Pericardium fibroblast (primary cell): ENCODE data around the gene KRT15. TPM values are rescaled to one million over a fixed set of nuclear protein-coding genes. Genes with fewer than 3 reads are reported as not detected.

Experiments
- total RNA-seq: library from RNA; depleted of rRNA; stranded (reverse); fragments of >200 nt; gene quantifications from 2 replicates; pipeline ENCODE4 v1.2.3, GENCODE V29; 2015

KRT15 gene
- total RNA-seq, result not detected in 2 replicates

DNA sequence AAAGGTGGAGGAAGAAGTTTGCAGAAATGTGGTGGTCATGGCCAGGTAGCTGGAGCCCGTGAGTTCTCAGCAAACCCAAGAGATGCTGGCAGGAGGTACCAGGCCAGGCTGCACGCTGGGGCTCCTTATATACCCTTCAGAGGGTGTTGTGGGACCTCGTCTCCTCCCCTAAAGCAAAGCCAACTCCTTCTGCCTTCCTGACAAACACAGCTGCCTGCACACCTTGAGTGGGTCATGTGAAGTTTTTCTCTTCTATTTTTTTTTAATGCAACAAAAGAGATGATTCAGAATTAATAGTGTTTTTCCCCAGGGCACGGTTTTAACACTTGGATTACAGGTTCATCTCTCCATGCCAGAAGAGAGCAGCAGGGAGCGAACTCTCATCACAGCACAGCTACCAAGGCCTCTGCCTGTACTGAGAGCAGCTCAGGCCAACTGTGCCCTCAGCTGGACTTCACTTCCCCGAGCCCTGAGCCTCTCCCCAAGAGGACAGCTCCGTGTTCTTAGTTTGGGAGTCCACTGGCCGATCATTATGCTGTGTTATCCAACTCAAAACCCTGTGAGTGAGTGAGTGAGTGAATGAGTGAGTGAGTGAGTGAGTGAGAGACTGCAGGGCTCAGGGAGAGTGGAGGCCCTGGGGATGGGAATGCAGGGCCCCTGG lies at the start of gene KRT15:
Gene KRT15, minus strand, starts transcription at position 102 of the 661 bp plus-strand sequence. Its CDS starts 63 bp downstream, at position 39.

DNA sequence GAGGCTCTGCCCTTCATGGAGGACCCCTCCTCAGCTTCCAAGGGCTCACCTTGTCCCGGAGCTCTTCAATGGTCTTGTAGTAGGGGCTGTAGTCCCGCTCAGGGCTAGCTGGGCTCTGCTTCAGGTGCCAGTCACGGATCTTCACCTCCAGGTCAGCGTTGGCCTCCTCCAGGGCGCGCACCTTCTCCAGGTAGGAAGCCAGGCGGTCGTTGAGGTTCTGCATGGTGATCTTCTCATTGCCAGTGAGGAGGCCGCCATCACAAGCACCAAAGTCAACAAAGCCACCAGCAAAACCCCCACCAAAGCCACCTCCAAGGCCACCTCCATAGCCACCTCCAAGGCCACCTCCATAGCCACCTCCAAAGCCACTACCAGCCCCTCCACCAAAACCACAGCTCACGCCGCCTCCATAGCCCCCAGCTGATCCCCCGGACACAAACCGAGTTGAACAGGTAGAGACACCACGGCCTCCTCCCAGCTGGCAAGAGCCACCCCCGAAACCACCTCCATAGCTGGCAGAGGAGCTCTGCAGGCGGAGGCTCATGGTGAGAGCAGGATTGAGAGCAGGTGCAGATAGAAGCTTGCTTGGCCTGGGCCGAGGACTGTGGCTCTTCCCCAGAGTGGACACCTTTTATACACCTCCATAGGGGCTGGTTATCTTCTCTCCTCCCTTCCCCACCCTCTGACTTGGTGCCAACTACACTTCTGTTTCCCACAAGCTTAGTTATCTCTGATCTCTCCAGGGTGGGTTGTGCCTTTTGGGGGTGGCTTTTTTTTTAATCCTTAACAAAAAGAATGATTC lies 13.5 kb downstream of the KRT15 start, which contains the start of gene KRT13:
Gene KRT13, minus strand, starts transcription at position 606 of the 802 bp plus-strand sequence. Its CDS starts 62 bp downstream, at position 544.

DNA sequence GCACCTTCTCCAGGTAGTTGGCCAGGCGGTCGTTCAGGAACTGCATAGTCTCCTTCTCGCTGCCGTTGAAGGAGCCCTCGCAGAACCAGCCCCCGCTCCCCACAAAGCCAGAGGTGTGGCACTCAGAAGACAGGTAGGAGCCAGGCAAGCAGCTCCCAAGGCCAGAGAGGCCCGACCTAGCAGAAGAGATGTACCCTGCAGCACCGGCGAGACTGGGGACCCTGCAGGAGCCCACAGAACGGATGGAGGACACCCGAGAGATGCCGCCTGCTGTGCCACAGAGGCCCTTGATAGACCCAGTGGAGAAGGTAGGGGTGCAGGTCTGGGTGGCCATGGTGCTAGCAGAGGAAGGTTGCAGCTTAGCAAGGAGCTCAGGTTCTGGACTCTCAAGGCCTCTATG lies 29.2 kb downstream of the KRT15 start, which contains the start of gene KRT36:
Gene KRT36, minus strand, starts transcription at position 380 of the 400 bp plus-strand sequence. Its CDS starts 46 bp downstream, at position 334.

DNA sequence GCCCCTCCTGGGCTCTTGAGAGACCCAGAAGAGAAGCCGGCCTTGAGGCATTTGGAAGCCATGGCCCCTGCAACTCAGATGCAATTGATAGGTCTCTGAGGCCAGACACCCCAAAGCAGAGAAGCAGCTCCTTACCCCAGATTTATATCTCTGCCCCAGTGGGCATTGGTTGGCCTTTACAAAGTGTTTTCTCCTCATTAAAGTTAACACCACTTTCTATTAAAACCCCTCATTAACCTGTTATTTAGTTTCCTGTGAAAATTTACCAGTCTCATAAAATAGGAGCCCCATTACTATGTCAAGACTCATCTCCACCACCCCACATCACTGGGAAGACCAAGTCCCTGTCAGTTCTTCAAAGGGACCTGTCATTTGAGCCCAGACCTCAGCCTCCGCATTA lies 37.7 kb downstream of the KRT15 start, which contains the start of gene KRT35:
Gene KRT35, minus strand, starts transcription at position 116 of the 400 bp plus-strand sequence. Its CDS starts 54 bp downstream, at position 62.

DNA sequence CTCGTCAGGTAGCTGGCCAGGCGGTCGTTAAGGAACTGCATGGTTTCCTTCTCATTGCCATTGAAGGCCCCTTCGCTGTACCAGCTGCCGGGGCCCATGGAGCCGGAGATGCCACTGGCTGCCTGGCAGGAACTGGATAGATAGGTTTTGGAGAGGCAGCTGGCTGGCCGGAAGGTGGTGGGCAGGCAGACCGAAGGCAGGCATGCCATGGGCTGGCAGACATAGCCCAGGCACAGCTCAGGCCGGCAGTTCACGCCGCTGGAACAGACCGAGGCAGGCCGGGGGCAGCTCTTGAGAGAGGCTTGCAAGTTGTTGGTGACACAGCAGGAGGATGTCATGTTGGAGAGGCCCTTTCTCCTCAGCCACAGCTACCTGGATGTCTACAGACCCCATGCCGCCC lies 51.7 kb downstream of the KRT15 start, which contains the start of gene KRT32:
Gene KRT32, minus strand, starts transcription at position 399 of the 400 bp plus-strand sequence. Its CDS starts 61 bp downstream, at position 338.

Other genes starting within 250 kb of the KRT15 start
- not detected in 2 replicates for gene KRTAP9-7, start 243.2 kb downstream of the KRT15 start, total RNA-seq
- gene KRTAP29-1, start 216.0 kb downstream of the KRT15 start, total RNA-seq, result not detected in 2 replicates
- gene KRTAP16-1, start 209.6 kb downstream of the KRT15 start, total RNA-seq, result not detected in 2 replicates
- gene KRTAP17-1, start 203.2 kb downstream of the KRT15 start, total RNA-seq, result not detected in 2 replicates
- not detected in 2 replicates for gene KRT33A, start 168.1 kb downstream of the KRT15 start, total RNA-seq
- gene KRT33B, start 149.1 kb downstream of the KRT15 start, total RNA-seq, result not detected in 2 replicates
- not detected in 2 replicates for gene KRT34, start 136.6 kb downstream of the KRT15 start, total RNA-seq
- not detected in 2 replicates for gene KRT31, start 121.3 kb downstream of the KRT15 start, total RNA-seq
- not detected in 2 replicates for gene KRT37, start 94.3 kb downstream of the KRT15 start, total RNA-seq
- gene KRT38, start 77.9 kb downstream of the KRT15 start, total RNA-seq, result not detected in 2 replicates
- not detected in 2 replicates for gene KRT32, start 51.5 kb downstream of the KRT15 start, total RNA-seq
- gene KRT35, start 37.7 kb downstream of the KRT15 start, total RNA-seq, result not detected in 2 replicates
- not detected in 2 replicates for gene KRT36, start 29.0 kb downstream of the KRT15 start, total RNA-seq
- gene KRT13, start 13.3 kb downstream of the KRT15 start, total RNA-seq, result not detected in 2 replicates
- 33.3 and 57.3 TPM in 2 replicates for gene KRT19, start 9.4 kb upstream of the KRT15 start, total RNA-seq
- not detected in 2 replicates for gene KRT9, start 53.2 kb upstream of the KRT15 start, total RNA-seq
- gene KRT14, start 68.0 kb upstream of the KRT15 start, total RNA-seq, result 0.12 and 0.26 TPM in 2 replicates
- gene KRT16, start 93.9 kb upstream of the KRT15 start, total RNA-seq, result 0.17 TPM in 1 of 2 replicates, not detected in the other
- 2.5 TPM in 1 of 2 replicates, not detected in the other for gene KRT17, start 105.7 kb upstream of the KRT15 start, total RNA-seq
- gene EIF1, start 170.0 kb upstream of the KRT15 start, total RNA-seq, result 111 and 272 TPM in 2 replicates
- not detected in 2 replicates for gene GAST, start 193.4 kb upstream of the KRT15 start, total RNA-seq
- not detected in 2 replicates for gene HAP1, start 215.8 kb upstream of the KRT15 start, total RNA-seq